ENCODE measurements around the gene ARAP1. TPM values are rescaled to one million over a fixed set of nuclear protein-coding genes. Genes with fewer than 3 reads are reported as not detected.

ARAP1 gene
- total RNA-seq, 2 donors from 2014 or later, result 95.2 to 109 TPM

DNA sequence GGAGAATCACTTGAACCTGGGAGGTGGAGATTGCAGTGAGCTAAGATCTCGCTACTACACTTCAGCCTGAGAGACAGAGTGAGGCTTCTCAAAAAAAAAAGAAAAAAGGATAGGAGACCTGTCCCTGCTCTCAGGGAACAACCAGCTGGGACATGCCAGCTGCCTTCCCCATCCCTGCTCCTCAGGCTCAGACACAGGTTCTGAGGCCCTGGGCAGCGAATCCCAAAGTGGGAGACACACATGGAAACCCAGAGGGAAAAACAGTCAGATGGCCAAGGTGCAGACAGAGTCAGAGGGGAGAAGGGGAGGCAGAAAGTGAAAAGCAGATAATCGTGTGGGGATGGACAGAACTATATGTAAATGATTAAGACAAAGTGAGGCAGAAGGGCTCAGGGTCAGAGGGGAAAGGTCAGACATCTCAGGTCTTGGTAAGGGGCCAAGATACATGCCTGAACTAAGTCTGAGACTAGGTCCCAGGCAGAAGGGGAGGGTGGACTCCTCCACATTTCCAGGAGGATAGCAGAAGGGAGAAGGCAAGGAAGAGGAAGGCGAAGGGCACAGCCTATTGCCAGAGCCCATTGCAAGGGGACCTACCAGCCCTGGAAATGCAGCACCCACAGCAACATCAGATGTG is 27.4 kb upstream of the ARAP1 start:
- H3K27me3 ChIP-seq (replicated peaks; ENCODE audit: insufficient read depth), result no peaks in the 10 kb centered on the region
- no peak for TF ChIP-seq POLR2AphosphoS5 (IDR thresholded peaks at IDR 0.05)
- no peak for TF ChIP-seq POLR2A (IDR thresholded peaks at IDR 0.05)
- TF ChIP-seq, protein P1, sequence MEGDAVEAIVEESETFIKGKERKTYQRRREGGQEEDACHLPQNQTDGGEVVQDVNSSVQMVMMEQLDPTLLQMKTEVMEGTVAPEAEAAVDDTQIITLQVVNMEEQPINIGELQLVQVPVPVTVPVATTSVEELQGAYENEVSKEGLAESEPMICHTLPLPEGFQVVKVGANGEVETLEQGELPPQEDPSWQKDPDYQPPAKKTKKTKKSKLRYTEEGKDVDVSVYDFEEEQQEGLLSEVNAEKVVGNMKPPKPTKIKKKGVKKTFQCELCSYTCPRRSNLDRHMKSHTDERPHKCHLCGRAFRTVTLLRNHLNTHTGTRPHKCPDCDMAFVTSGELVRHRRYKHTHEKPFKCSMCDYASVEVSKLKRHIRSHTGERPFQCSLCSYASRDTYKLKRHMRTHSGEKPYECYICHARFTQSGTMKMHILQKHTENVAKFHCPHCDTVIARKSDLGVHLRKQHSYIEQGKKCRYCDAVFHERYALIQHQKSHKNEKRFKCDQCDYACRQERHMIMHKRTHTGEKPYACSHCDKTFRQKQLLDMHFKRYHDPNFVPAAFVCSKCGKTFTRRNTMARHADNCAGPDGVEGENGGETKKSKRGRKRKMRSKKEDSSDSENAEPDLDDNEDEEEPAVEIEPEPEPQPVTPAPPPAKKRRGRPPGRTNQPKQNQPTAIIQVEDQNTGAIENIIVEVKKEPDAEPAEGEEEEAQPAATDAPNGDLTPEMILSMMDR (IDR thresholded peaks at IDR 0.05), result no peak
- peaks cover 18% of the 10 kb centered on the region for H3K4me1 ChIP-seq (replicated peaks)
- no peaks in the 10 kb centered on the region for H3K36me3 ChIP-seq
- no peak for DNase-seq (ENCODE audit: low spot score)
- H3K4me3 ChIP-seq, result peak overlapping the region; percentile 66 to 93
- intact Hi-C loops (cut with DNase I), result no loop called here
- 88% methylated on average over 4 of the region's 4 CpGs for WGBS
- H3K27ac ChIP-seq, result no peak overlapping the region
- H3K9me3 ChIP-seq, result no peaks in the 10 kb centered on the region

- Histone ChIP-seq H3K4me3 (peak overlapping the region in 1 of 2 donors; percentile 66), H3K36me3 (no peaks in the 10 kb centered on the region), H3K27ac (no peak overlapping the region), H3K9me3 (no peaks in the 10 kb centered on the region), H3K27me3 (replicated peaks; ENCODE audit: insufficient read depth) (no peaks in the 10 kb centered on the region), H3K4me1 (replicated peaks) (peaks cover 26% of the 10 kb centered on the region)
- TF ChIP-seq POLR2A (IDR thresholded peaks at IDR 0.05) (no peak), POLR2AphosphoS5 (IDR thresholded peaks at IDR 0.05) (no peak)
- TF ChIP-seq, protein P1 (IDR thresholded peaks at IDR 0.05), result no peak
- WGBS, result 79% methylated on average over 7 of the region's 7 CpGs
- intact Hi-C loops (cut with DNase I), result no loop called here
- DNase-seq (ENCODE audit: low spot score), result no peak
Observed at GRCh38 chr11:72778535-72779494, 26.6 kb upstream of the ARAP1 start.

- no peak overlapping the region for H3K4me3 ChIP-seq
- no peaks in the 10 kb centered on the region for H3K9me3 ChIP-seq
- H3K27ac ChIP-seq, result no peak overlapping the region
- 73% methylated on average over 5 of the region's 5 CpGs for WGBS
- intact Hi-C loops (cut with DNase I), result no loop called here
- H3K4me1 ChIP-seq (replicated peaks), result peaks cover 30% of the 10 kb centered on the region
- H3K36me3 ChIP-seq, result no peaks in the 10 kb centered on the region
- no peak for DNase-seq (ENCODE audit: low spot score)
- TF ChIP-seq, protein P1 (IDR thresholded peaks at IDR 0.05), result no peak
- TF ChIP-seq POLR2AphosphoS5 (IDR thresholded peaks at IDR 0.05) (no peak), POLR2A (IDR thresholded peaks at IDR 0.05) (no peak)
- H3K27me3 ChIP-seq (replicated peaks; ENCODE audit: insufficient read depth), result no peaks in the 10 kb centered on the region
Observed at GRCh38 chr11:72777755-72778278, 25.6 kb upstream of the ARAP1 start.

DNA sequence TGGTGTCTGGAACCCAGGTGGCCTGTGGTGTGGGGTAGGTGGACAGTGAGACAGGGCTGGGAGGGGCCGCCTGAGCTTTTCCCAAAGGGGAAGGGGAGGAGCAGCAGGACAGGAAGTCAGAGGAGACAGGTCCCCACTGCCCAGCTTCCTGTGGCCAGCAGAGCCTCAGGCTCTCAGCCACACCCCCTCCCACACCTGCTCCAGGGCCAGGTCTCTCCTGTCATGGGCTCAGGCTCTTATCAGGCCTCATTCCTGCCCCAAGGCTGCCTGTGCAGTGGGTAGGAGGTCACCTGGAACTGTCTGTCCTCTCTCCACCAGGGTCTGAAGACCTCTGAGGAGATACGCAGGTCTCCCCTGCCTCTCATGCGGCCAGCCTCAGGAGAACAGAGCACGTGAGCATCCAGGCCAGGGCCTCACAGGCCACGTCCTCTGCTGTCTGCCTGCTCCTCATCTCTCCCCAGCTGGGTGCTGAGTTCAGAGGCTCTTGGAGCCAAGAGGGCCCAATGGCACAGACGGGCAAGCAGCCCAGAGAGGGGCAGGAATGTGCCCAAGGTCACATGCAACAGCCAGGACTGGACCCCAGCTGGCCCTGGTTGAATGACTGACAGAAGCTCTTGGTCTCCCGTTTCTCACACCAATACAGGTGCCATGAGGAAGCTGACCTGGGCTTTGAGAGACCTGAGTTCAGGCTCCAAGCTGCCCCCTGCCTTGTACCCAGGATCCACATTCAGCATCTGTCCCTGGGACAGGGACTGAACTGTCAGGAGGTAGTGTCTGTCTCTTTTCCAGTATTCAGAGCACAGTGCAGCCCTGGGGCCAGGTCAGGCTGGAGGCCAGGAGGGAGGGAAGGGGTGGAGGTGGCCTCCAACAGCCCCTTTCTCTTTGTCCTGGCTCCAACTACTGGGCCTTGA is 24.9 kb upstream of the ARAP1 start:
- Histone ChIP-seq H3K4me3 (no peak overlapping the region), H3K27me3 (replicated peaks; ENCODE audit: insufficient read depth) (no peaks in the 10 kb centered on the region), H3K36me3 (no peaks in the 10 kb centered on the region), H3K4me1 (replicated peaks) (peaks cover 28% of the 10 kb centered on the region), H3K27ac (no peak overlapping the region), H3K9me3 (no peaks in the 10 kb centered on the region)
- WGBS, result 83% methylated on average over 7 of the region's 7 CpGs
- intact Hi-C loops (cut with DNase I), result no loop called here
- TF ChIP-seq POLR2AphosphoS5 (IDR thresholded peaks at IDR 0.05) (no peak), POLR2A (IDR thresholded peaks at IDR 0.05) (no peak)
- TF ChIP-seq, protein P1 (IDR thresholded peaks at IDR 0.05), result no peak
- DNase-seq (ENCODE audit: low spot score), result no peak
